CMK (cell line): ENCODE measurements around the gene SERINC5.
"Not testable (repeated sequence)": the region's sequence is repeated elsewhere in the genome, so short reads cannot be mapped to it uniquely, and the experiment has no call there.

ENCODE experiments used
- DNase-seq: peaks from one replicate; pipeline ENCODE4 v3.0.0-alpha.2; 2010; ENCODE audit warnings: low read depth

Gene SERINC5

DNA sequence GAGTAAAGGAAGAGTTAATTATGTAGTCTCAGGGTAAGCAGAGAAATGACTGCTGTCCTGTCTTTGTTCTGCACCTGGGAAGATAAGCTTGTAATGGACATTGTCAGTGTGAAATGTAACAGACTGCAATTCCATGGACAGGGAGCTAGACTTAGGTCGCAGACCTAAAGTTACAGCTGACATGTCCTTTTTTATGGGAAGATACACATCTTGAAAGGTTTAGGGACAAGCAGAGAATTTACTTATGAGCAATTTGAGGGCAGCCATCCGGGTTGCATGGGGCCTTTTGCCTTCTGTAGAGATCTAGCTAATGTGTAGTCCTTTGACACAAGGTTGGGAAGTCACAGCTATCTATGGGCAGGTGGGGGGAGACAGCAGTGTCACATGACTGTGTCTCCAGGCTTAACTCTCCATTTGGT is 85.7 kb downstream of the SERINC5 start:
- no peak for DNase-seq

DNA sequence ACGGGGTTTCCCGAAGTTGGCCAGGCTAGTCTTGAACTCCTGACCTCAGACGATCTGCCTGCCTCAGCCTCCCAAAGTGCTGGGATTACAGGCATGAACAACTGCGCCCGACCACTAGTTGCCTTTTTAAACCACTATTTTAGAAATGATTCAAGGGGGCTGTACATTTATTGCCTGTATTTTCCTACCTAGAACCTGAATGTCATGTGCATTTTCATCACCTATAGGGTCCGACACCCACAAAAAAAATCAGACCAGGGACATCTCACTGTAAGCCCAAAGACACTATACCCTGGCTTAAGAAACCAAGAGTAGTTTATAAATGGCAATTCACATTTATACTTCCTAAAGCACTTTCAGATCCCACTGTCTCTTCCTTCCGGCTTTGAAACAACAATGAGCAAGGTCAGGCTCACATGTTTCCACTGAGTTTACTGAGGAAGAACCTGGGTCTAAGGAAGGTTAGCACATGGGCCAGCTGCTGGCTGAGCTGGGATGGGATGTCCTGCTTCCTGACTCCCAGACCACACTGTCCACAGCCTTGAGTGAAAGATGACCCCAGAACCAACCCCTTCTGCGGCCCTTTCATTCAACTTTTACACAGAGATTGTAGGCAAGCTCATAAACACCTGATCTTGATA is 87.3 kb downstream of the SERINC5 start:
- no peak for DNase-seq

DNA sequence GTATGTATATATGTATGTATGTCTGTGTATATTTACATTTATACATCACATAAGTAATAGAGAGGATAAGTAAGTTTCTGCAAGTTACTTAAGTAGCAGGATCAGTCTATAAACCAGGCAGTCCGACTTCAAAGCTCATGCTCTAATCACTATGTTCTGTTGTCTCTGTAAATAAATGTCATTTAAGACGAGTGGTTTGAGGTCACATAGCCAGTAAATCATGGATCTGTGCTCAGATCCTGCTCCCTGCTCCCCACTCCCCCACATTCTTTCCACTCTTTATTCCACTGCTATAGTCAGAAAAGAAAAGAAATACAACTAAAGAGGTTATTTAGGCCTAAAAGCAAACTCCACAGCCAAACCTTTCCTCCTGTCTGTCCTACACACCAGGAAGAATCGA is 90.4 kb downstream of the SERINC5 start:
- DNase-seq, result no peak

DNA sequence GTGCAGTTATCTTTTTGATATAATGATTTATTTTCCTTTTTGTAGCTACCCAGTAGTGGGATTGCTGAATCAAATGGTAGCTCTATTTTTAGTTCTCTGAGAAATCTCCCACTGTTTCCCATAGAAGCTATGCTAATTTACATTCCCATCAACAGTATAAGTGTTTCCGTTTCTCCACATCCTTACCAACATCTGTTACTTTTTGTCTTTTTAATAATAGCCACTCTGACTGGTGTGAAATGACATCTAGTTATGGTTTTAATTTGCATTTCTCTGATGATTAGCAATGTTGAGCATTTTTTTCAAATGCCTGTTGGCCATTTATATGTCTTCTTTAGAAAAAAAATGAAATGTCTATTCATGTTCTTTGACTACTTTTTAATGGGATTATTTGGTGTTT is 94.7 kb downstream of the SERINC5 start:
- DNase-seq, result no peak

DNA sequence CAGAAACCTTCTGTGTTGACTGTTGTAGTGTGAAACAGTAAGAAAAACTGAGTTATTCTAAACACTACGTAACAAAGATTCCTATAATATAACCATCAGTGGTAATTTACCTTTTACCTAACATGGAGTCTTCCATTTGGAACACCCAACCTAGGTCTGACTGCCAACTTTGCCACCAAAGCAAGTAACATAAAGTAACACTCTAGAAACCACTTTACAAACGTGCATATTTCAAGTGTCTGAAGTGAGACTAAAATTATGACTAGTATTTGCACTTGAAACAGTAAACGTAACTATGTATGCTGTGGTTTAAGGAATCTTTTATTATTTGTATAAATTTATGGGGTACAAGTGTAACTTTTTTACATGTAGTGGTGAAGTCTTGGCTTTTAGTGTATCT is 95.6 kb downstream of the SERINC5 start:
- no peak for DNase-seq

DNA sequence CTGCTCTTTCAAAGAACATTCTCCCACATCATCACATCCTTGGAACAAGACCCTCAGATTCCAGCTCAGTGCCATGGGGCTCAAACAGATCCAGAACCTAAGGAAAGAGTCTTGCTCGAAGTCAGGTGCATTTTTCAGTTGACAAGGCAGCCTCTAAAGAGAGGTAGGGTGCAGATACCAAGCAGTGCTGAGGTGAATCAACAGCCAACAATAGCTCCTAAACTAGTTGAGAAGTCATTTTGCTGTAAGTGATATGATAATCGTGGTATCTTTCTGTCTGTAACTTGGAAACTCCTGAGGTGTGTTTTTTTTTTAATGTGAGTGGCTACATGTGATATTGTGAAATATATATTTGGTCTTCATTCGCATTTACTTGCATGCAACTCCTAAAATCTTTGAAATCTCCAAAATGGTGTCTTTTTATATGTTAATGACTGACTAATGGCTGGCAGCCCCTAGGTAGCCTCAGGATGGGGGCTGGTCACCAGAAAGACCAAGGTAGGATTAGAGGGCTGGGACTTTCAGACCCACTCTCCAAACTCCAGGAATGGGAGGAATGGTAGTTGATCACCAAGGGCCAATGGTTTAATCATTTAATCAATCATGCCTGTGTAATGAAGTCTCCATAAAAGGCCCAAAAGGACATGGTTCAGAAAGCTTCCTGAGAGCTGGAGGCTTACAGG is 96.6 kb downstream of the SERINC5 start:
- DNase-seq, result no peak

DNA sequence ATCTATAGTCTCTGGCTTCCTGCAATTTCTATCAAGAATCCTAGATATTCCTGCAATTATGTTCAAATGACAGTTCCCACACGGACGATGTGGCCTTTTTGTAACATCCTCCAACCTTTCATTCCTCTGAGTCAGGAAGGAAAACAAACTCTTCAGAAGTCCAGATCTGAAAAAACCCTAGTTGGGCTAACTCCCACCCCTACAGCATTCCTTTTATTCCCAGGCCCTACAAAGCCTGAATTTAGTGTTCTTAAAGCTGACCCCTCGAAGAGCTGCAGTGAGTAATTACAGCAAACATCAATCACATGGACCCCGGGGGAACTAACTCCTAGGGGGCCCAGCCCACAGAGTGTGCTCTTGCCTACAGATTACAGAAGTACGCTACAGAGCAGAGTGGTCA is 99.7 kb downstream of the SERINC5 start:
- DNase-seq, result no peak

DNA sequence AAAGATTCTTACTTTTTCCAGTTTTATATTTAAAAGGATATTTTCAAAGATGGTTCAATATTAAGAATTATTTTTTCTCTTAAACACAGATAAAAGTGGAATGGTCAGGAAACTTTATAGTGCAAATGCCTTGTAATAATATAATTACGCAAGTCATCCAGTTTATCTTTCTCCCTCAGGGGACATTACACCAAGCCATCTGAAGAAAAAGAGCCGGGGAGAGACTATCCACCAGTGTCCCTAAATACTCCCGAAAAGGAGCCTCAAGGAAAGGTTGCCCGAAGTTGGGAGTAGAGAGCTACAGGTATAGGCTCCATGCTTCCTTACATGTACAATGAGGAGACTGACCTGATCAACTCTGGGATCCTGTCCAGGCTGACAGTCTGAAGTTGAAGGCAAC is 101.1 kb downstream of the SERINC5 start:
- no peak for DNase-seq

DNA sequence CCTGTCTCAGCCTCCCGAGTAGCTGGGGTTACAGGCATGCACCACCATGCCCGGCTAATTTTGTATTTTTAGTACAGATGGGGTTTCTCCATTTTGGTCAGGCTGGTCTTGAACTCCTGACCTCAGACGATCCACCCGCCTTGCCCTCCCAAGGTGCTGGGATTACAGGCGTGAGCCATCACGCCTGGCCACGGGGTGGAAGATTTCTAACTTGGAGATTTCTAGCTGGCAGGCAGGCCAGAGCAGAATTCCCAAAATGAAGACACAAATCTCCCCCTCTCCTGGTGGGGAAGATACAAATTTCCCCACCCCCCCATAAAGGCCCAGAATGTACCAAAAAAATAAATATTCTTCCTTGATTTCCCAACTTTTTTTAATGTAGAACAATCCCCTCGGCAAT is 101.6 kb downstream of the SERINC5 start:
- not testable (repeated sequence) for DNase-seq

DNA sequence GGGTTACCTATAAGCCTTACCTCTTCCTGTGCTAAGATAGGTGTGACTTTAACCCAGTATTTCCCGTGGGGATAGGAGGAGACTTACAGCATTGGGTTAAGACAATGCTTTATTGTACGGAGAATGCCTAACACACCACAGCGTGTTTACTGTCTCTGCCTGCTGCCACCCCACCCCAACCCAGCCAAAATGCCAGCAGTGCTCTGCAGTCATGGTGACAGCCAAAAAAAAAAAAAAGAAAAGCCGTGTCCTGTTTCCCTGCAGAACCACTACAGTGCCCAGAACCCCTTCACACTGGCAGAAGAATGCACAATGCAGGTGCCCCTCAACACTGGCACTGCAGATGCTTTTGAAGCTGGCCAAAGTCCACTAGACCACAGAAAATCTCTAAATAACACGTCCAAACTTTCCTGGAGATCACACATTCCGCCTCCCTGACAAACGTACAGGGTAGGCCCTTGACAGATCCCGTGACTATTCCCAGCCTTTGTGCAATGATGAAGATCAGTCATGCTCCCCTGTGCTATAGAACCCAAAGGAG is 102.2 kb downstream of the SERINC5 start:
- no peak for DNase-seq

DNA sequence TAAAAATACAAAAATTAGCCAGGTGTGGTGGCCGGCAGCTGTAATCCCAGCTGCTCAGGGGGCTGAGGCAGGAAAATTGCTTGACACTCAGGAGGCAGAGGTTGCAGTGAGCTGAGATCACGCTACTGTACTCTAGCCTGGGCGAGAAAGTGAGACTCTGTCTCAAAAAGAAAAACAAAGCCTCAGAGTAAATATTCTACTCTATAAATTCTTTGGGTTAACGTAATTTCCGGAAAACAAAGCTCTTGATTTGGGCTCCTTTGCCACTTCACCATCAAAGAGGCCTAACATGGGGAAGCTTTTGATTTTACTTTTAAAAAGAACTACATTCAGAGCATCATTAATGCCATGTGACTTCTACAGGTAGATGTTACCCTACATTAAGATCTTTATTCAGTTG is 103.1 kb downstream of the SERINC5 start:
- no peak for DNase-seq

DNA sequence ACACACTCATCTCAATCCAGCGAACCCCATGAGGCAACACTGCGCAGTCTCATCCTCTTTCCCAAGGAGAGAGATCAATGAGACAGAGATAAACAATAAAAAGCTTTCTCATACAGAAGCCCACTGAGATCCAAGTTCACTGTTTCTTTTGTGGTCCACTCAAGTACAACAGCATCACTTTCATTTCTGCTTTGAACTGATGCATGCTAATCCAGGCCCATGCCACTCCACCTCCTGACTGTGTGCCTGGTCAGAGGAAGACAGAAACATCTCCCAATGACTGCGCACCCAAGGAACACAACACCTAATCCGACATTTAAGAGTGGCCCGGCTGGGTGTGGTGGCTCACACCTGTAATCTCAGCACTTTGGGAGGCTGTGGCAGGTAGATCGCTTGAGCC is 104.0 kb downstream of the SERINC5 start:
- no peak for DNase-seq

DNA sequence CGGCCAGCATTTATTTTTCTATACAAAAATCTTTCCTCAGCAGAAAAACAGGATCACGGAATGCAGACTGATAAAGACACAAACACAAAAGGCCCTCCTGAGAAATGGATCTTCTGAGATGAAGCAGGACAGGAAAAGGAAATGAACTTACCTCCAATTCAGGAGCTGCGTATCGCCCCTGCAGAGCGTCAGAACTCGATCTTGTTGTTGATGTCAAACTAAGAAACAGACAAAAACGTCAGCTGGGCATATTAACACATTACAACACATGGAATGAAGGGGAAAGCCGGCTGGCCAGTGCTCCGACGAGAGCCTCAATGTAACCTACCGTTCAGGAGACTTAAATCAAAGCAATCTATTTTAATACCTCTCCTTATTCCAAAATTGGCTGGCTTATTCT is 105.1 kb downstream of the SERINC5 start:
- no peak for DNase-seq

DNA sequence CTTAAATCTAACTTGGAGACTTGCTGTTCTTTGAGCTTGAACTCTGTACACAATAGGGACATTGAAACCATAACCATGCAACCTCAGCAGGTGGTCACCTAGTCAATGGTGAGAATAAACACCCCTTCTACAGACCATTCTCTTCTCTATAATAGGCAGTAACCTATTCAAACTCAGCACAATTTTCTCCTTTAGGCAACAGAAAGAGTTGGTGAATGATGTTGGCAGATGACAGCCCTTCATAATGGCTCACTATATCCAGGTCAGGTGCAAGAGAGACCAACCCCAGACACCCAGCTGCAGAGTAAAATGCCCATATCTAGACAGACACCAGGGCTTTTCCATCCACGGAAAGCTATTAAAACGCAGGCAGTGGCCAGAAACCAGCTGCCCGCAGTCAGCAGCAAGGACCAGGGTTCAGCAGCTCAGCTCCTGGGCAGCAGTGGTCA is 106.7 kb downstream of the SERINC5 start:
- DNase-seq, result no peak

DNA sequence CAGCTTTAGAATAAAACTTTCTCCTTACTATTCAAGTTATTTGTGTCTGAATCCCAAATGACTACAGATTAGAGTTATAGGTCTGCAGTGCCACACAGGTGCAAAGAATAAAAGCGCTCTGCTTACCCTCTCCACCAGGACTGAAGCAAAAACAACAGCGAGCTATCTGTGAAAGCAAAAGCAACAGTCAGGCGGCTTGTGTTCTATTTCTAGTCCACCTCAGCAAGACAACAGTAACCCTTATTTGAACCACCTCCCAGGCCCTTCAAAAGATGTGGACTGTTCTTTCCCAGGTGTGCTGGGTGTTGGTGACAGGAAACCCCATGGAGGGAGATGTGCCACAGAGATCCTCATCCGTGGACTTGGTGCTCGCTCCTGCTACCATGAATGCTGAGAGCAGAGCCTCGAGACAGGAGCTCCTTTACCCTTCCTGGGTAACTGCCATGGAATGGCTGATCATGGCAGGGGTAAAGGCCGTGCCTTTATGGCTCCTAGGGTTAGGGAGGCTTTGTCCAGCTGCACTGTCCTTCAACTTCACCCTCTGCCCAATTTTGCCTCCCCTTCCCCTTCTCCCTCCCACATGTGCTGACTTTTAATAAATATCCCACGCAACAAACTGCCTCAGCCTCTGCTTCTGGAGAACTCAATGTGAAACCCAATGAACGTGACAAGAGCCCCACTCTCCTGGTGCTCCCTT is 108.6 kb downstream of the SERINC5 start:
- no peak for DNase-seq

DNA sequence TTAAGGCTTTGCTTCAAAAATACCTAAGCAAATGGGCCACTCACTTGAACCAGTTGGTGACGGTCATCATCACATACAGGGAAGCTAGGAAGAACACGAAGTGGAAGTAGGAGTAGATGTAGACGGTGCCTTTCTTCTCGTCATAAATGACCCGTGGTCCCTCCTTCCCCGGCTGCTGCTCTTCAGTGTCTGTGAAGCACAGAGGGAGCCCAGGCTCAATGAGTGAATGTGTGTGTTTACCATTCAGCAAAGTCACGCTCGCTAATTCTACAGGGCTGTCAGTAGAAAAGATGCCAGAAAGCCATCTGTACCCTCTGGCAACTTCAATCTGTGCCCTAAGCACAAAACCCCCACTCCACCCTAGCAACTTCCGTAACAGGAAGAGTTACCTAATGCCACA is 109.8 kb downstream of the SERINC5 start:
- DNase-seq, result no peak

DNA sequence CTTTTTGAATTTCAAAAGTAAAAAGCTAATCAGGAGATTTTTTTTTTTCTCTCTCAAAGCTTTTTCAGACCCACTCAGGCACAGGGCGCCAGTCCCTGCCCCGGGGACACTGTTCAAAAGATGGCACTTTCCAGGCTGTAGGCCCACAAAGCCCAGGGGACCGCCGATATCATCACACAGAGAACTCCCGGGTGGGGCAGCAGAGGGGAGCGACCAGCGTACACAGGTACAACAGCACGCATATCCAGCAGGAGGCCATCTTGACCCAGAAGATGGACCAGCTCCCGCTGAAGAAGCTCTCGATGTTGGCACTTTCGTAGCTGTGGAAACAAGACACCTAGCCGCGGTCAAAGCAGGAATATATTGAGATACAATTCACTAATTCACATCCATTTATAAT is 112.4 kb downstream of the SERINC5 start:
- DNase-seq, result no peak

DNA sequence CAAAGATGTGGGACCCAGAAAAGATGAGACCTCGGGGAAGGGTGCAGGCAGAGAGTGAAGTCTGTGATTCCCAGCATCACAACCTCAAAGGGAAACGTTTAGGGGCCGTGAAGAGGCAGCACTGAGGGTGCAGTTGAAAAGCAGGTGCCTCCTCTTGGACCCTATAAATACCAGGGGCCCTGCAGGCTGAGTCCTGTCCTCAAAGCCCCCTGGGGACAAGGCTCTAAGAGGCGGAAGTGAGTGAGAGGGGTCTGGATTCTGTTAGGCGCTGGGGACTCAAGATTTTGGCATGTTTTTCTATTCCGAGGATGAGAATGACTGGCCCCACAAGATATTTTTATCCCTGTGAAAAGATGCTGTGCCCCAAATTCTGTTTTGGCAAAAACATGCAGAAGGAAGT is 112.9 kb downstream of the SERINC5 start:
- no peak for DNase-seq

DNA sequence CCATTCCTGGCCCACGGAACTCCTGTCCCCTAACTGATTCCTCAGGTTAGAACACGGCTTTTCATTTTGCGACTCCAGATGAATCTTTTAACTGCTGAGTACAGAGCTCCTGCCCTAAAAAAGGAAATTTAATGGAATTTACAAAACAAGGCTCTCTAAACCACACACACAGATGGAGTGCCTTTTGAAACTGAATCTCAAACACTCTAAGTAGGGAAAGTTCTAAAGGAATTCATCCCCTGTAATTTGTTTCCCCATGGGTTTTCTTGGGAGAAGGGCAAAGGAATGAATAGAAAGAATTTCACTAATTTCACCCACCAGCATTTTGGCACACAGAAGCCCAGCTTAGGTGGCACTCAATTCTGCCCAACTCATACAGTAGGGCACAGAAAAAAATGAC is 114.2 kb downstream of the SERINC5 start:
- DNase-seq, result no peak

DNA sequence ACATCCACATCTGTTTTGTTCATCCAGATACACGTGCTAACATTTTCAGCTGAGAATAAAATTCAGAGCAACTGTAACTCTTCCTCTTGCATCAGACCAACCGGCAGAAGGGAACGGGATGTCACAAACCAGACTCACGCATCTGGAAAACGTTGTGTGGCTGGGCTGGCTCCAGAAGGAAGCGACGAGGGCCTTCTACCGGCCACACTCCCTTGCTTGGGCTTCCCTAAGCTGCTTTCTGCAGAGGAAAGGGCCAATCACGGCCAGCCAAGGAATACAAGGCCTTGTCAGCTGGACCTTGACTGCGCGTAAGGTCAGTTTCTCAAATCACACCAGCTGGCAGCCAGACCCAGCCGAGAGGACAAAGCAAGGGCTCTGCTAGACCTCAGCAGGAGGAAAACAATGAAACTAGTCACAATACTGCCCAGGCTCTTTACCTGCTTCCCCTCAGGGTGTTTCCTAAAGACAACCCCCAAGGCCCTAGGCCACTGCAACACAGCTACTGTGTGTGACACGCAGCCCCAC is 114.6 kb downstream of the SERINC5 start:
- no peak for DNase-seq

DNA sequence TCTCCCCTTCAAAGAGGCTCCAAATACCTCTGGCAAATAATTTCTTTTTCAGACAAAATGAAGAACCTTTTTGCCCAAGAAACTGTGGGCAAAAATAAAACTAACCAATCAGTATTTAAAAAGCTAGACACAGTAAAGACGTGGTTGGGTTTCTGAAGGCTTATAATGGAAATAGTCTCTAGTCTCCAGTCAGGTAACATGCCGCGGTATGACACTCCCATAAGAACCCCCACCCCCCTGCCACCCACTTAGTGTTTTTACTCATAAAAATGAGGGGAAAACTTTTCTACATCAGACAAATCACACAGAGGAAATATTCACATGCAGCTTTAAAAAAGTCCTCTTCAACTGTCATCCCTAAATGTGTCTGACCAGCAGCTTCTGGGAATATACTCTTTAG is 115.4 kb downstream of the SERINC5 start:
- no peak for DNase-seq

DNA sequence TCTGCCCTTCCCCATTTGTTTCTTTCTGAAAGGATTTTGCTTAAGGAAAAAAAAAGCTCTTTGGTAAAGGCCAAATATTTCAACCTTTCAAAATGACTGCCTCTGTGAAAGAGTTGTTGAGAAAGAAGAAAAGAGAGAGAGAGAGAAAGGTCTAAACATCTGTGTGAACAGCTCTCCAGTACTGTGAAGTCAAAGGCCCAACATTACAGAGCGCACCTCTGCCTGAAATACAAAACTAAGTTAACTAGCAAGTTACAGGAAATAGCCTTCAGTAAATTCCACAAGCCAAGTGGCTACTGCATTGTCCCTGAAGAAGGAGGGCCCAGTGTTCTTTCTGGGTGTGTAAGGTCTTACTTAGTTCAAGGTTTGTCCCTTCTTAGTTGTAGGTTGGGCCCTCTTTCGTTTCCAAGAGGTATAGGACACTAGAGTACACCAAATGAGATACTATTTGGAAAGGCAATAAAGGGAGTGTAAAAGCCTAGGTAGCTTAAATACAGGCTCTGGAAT is 116.3 kb downstream of the SERINC5 start:
- DNase-seq, result no peak

DNA sequence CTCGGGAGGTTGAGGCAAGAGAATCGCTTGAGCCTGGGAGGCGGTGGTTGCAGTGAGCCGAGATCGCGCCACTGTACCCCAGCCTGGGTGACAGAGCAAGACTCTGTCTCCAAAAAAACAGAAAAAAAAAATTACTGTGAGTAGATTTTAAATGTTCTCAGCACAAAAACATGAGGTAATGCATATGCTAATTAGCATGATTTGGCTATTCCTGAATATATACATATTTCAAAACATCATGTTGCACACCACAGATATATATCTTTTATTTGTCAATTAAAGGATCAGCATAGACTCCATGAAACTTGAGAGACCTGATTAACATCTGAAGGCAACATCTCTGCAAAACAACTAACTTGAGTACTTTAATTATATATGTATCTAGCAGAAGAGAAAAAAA is 117.4 kb downstream of the SERINC5 start:
- DNase-seq, result no peak
